Heart left ventricle (tissue), 16 donors: Measurements from ENCODE around the gene DUSP16. TPM values are rescaled to one million over a fixed set of nuclear protein-coding genes. Genes with fewer than 3 reads are reported as not detected.
A peak's percentile ranks its signal among the peaks of the same experiment; 100 is the strongest.

ENCODE experiments used
- ATAC-seq, 4 donors: fragments of 200-7000 bp; cut with Tn5 transposase; one replicate each; pipeline ENCODE4 v1.9.1; 2020 to 2022; ENCODE audit warnings: moderate library complexity in 4 of 4, mild to moderate bottlenecking in 3 of 4, moderate number of reproducible peaks in 1 of 4
- DNase-seq, 5 donors: peaks; one replicate each; pipeline ENCODE4 v3.0.0-alpha.2; 2020
- H3K27ac ChIP-seq, 12 donors: fragments of 200-600 bp; sonication (generic) in 4 of 12; one replicate each; pipeline versions ENCODE4 v1.5.0 to v1.8.0; 2016 to 2022; ENCODE audit warnings: mild to moderate bottlenecking in 2 of 12
- H3K27me3 ChIP-seq, 9 donors: fragments of 200-600 bp; sonication (generic) in 2 of 9; one replicate each; pipeline versions ENCODE4 v1.5.1 to v1.8.0; 2016 to 2022; ENCODE audit warnings: mild to moderate bottlenecking in 3 of 9
- H3K36me3 ChIP-seq, 9 donors: fragments of 200-600 bp; sonication (generic) in 2 of 9; one replicate each; pipeline versions ENCODE4 v1.5.0 to v1.8.0; 2018 to 2022; ENCODE audit warnings: mild to moderate bottlenecking in 2 of 9
- H3K4me1 ChIP-seq, 12 donors: fragments of 200-600 bp; sonication (generic) in 4 of 12; one replicate each; pipeline versions ENCODE4 v1.5.0 to v1.8.0; 2016 to 2022; ENCODE audit warnings: mild to moderate bottlenecking in 3 of 12
- H3K4me3 ChIP-seq, 12 donors: fragments of 200-600 bp; sonication (generic) in 4 of 12; one replicate each; pipeline versions ENCODE4 v1.5.0 to v1.8.0; 2017 to 2022; ENCODE audit warnings: mild to moderate bottlenecking in 9 of 12, moderate library complexity in 4 of 12
- H3K9me3 ChIP-seq, 12 donors: fragments of 200-600 bp; sonication (generic) in 4 of 12; one replicate each; pipeline versions ENCODE4 v1.5.0 to v1.8.0; 2016 to 2022; ENCODE audit warnings: mild to moderate bottlenecking in 1 of 12
- CTCF ChIP-seq, 12 donors: fragments of 200-600 bp; sonication (generic) in 4 of 12; IDR thresholded peaks; one replicate each; pipeline versions ENCODE4 v1.5.0 to v1.8.0; 2018 to 2022; ENCODE audit warnings: antibody characterized with exemption in 12 of 12, mild to moderate bottlenecking in 5 of 12
- POLR2A ChIP-seq, 2 donors: fragments of 450-650 bp; IDR thresholded peaks; one replicate each; pipeline ENCODE4 v1.6.1; 2017; ENCODE audit warnings: antibody characterized with exemption in 2 of 2, mild to moderate bottlenecking in 2 of 2, moderate library complexity in 2 of 2
- WGBS, 4 donors: extraction: QIAGEN DNeasy Blood & Tissue Kit in 2 of 4; methylation state at CpG; one replicate each; pipeline versions ENCODE4 v1.1.5 to v1.1.7; 2013 to 2018; 5-methylcytosine and 5-hydroxymethylcytosine counted together
- intact Hi-C, 10 donors: fragments of 100-400 bp; cut with DNase I; formaldehyde crosslinking; loops; one replicate each; pipeline versions ENCODE4 v1.11.1 to v1.14.2; 2022
- polyA plus RNA-seq, 2 donors: library from polyadenylated mRNA; stranded (reverse); fragments of 200-250 nt; gene quantifications; one replicate each; pipeline ENCODE4 v1.2.3, GENCODE V29; 2013
- total RNA-seq, 9 donors: library from RNA; depleted of rRNA in 2 of 9; stranded (reverse); fragments of >200 nt in 2 of 9; fragmentation: NEBNext Ultra II Directional in 3 of 9; extraction: Animal tissue kit (Norgen Biotek cat#: 25700) in 3 of 9; gene quantifications; one replicate each; pipeline versions ENCODE4 v1.1.0 to v1.2.4, GENCODE V29; 2016 to 2023
- donor health status: ischemic (EF 13 %, LVEDD 7.1; RV severe dilation, severe dysfunction).
- donor health status: healthy with polysubstance abuse.
- donor health status: DM: no; HTN: yes; CAD: no.
- donor health status: DM: no; HTN: no; CAD: no.
- donor health status: ischemic (EF 25% LVEDD 6.9; RV normal size, moderate dysfunction).
- donor health status: ischemic (EF 25% LVEDD 5.7; RV mildly dilated, moderate dysfunction).
- donor health status: healthy.
- donor health status: DM: yes; HTN: yes; CAD: no.
- donor health status: ischemic (EF 35%, LVEDD 5.7; RV mildly dilated, moderate dysfunction).
- donor health status: nonischemic (EF 11% LVEDD 7.7; RV severe dilation, severe dysfunction).
- donor health status: DM: yes; HTN: yes; CAD: no.
- donor health status: PGD.
- donor health status: ischemic (EF 29% LVEDD 5.4; RV normal size, mild dysfunction).
- donor health status: nonischemic (EF 23%, LVEDD 6.1; RV moderate dilation, normal function).

DUSP16 gene
- total and polyA plus RNA-seq, 11 donors, result 2.5 to 24.7 (median 15.1) TPM

- Histone ChIP-seq H3K36me3 (peaks cover 0 to 24% (median 9%) of the 10 kb centered on the region in 9 donors), H3K4me1 (peaks cover 0 to 30% (median 0%) of the 10 kb centered on the region in 12 donors), H3K4me3 (no peak overlapping the region), H3K27ac (peak overlapping the region in 1 of 12 donors; percentile 71), H3K27me3 (no peaks in the 10 kb centered on the region), H3K9me3 (no peaks in the 10 kb centered on the region)
- no peak for DNase-seq
- intact Hi-C loops, result no loop called here
- 88 to 93% (median 93%) methylated on average over 6 of the region's 6 CpGs for WGBS, 4 donors
- TF ChIP-seq POLR2A (IDR thresholded peaks at IDR 0.05) (no peak), CTCF (IDR thresholded peaks at IDR 0.05) (no peak)
- ATAC-seq, result no peak
Measured at GRCh38 chr12:12467264-12467663, 95.4 kb downstream of the DUSP16 start.

- no peak for TF ChIP-seq POLR2A (IDR thresholded peaks at IDR 0.05)
- DNase-seq (no peak), ATAC-seq (no peak)
- Histone ChIP-seq H3K27ac (peak overlapping the region in 1 of 12 donors; percentile 76), H3K27me3 (no peaks in the 10 kb centered on the region), H3K9me3 (no peaks in the 10 kb centered on the region), H3K4me3 (no peak overlapping the region), H3K36me3 (peaks cover 0 to 24% (median 9%) of the 10 kb centered on the region in 9 donors), H3K4me1 (peaks cover 0 to 29% (median 0%) of the 10 kb centered on the region in 12 donors)
- intact Hi-C loops, result no loop called here
- 77 to 92% (median 87%) methylated on average over 7 of the region's 7 CpGs for WGBS, 4 donors
Measured at GRCh38 chr12:12466157-12466556, 96.5 kb downstream of the DUSP16 start.

- H3K4me3 ChIP-seq, result no peak overlapping the region
- TF ChIP-seq POLR2A (IDR thresholded peaks at IDR 0.05) (no peak), CTCF (IDR thresholded peaks at IDR 0.05) (no peak)
- intact Hi-C loops, result no loop called here
- H3K9me3 ChIP-seq, result no peaks in the 10 kb centered on the region
- H3K27me3 ChIP-seq, result no peaks in the 10 kb centered on the region
- peaks cover 0 to 24% (median 0%) of the 10 kb centered on the region in 12 donors for H3K4me1 ChIP-seq
- H3K36me3 ChIP-seq, result peaks cover 0 to 24% (median 9%) of the 10 kb centered on the region in 9 donors
- H3K27ac ChIP-seq, result peak overlapping the region in 1 of 12 donors; percentile 76
- no peak for DNase-seq
- ATAC-seq, result no peak
- 89 to 97% (median 91%) methylated on average over 14 to 20 of the region's 20 CpGs for WGBS, 4 donors
Measured at GRCh38 chr12:12465522-12465921, 97.1 kb downstream of the DUSP16 start.

- TF ChIP-seq POLR2A (IDR thresholded peaks at IDR 0.05), result no peak
- Histone ChIP-seq H3K27ac (no peak overlapping the region), H3K27me3 (no peaks in the 10 kb centered on the region), H3K36me3 (peaks cover 0 to 15% (median 9%) of the 10 kb centered on the region in 9 donors), H3K4me3 (no peak overlapping the region), H3K9me3 (no peaks in the 10 kb centered on the region), H3K4me1 (peaks cover 0 to 15% (median 0%) of the 10 kb centered on the region in 12 donors)
- intact Hi-C loops, result no loop called here
- DNase-seq (no peak), ATAC-seq (no peak)
- WGBS, 4 donors, result 77 to 95% (median 93%) methylated on average over 5 of the region's 5 CpGs
Measured at GRCh38 chr12:12461923-12462315, 100.7 kb downstream of the DUSP16 start.

GRCh38 chr12:12460935-12461922 is 101.4 kb downstream of the DUSP16 start:
- ATAC-seq (no peak), DNase-seq (no peak)
- Histone ChIP-seq H3K36me3 (peaks cover 0 to 9% (median 4%) of the 10 kb centered on the region in 9 donors), H3K9me3 (no peaks in the 10 kb centered on the region), H3K4me1 (peaks cover 0 to 17% (median 0%) of the 10 kb centered on the region in 12 donors), H3K4me3 (no peak overlapping the region), H3K27me3 (no peaks in the 10 kb centered on the region), H3K27ac (peak overlapping the region in 1 of 12 donors; percentile 5)
- no peak for TF ChIP-seq CTCF (IDR thresholded peaks at IDR 0.05)
- no peak for TF ChIP-seq POLR2A (IDR thresholded peaks at IDR 0.05)
- WGBS, 4 donors, result 91 to 94% (median 92%) methylated on average over 8 of the region's 8 CpGs
- intact Hi-C loops, result no loop called here
